IPS-NIHi7 (cell line): ENCODE measurements around the gene VPS51.
A peak's percentile ranks its signal among the peaks of the same experiment; 100 is the strongest.

ENCODE experiments used
- DNase-seq: peaks from one replicate; pipeline ENCODE4 v3.0.0; 2012; ENCODE audit warnings: mixed read lengths; ENCODE audit errors: extremely low spot score

Gene VPS51

DNA sequence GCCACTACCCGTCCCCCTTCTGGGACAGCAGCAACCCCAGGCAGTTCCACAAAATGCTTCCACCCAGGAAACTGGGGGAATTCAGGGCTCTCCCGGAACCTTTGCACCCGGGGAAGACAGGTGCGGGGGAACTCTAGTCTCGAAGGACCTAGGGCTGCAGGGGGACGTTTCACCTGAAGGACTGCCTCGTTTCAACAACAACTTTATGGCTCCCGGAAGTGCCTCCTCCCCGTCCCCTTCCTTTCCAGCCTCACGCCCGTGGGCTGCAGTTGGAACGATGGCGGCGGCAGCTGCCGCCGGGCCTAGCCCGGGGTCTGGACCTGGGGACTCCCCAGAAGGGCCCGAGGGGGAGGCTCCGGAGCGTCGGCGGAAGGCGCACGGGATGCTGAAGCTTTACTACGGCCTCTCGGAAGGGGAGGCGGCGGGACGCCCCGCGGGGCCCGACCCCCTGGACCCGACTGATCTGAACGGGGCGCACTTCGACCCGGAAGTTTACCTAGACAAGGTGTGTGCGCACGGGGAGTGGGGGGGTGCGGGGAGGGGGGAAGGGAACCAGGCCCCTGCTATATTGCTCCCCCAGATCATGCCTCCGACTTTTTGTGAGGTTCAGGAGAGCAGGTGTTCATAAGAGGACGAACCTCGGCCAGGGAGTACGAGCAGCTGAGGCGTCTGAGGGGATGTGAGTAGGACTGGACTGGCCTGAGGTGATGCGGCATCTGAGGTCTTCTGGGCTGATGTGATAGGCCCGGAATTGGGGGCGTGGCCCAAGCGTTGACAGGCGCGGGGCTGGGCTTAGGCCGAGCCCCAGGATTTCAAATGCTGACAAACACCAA, at the start of gene VPS51:
TSS of gene VPS51 (plus strand) at position 241 of the 833 bp plus-strand sequence. CDS start at position 278, 37 bp downstream.
- peak; percentile 94 for DNase-seq

DNA sequence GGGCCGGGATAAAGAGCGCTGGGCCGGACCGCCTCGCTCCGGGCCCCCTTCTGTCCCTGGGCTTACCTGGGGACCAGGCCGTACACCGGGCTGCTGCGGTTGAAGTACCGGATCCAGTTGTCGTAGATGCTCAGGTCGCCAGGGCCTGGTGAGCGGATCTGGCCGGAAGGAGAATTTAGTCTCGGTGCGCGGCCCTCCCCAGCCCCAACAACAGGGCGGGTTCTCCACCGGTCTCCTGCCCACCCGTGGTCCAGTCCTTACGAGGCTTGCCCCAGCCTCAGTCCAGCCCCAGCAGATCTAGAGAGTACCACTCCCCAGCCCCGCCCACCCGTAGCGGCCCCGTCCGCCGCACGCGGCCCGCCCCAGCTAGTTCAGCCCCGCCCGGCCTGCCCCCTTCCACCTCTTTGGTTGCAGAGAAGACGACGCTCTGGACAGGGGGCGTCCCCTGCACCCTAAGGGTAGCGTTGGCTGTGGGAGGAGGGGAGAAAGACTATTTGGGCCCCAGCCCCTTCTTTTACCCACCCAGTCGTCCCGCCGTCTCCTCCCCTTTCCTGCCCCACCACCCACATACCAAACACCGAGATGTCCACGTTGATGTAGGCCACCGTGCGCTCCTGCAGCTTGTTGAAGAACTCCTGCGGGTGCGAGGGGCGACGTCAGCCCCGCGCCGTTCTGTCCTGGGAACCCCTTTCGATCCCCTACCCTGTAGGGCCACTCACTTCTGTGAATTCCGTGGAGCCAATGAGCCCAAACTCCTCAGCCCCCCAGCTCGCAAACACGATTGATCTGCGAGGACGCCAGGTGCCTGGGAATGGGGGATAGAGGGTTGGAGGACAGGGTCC, 48.2 kb upstream of the VPS51 start:
- peak; percentile 54 for DNase-seq

DNA sequence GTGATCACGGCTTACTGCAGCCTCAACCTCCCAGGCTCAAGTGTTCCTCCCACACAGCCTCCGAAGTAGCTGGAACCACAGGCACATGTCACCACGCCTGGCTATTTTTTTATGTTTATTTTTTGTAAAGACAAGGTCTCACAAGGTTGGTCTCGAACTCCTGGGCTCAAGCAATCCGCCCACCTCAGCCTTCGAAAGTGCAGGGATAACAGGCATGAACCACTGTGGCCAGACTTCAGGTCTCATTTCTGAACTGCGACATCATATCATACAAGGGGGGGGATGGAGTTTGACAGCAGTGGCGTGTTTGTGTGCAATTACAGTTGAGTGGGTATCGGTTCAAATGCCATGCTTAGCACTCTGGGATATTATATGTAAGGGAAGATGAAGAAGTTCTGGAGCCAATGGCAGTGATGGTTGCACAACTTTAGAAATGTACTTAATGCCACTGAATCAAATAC, 44.6 kb upstream of the VPS51 start:
- DNase-seq = no peak

DNA sequence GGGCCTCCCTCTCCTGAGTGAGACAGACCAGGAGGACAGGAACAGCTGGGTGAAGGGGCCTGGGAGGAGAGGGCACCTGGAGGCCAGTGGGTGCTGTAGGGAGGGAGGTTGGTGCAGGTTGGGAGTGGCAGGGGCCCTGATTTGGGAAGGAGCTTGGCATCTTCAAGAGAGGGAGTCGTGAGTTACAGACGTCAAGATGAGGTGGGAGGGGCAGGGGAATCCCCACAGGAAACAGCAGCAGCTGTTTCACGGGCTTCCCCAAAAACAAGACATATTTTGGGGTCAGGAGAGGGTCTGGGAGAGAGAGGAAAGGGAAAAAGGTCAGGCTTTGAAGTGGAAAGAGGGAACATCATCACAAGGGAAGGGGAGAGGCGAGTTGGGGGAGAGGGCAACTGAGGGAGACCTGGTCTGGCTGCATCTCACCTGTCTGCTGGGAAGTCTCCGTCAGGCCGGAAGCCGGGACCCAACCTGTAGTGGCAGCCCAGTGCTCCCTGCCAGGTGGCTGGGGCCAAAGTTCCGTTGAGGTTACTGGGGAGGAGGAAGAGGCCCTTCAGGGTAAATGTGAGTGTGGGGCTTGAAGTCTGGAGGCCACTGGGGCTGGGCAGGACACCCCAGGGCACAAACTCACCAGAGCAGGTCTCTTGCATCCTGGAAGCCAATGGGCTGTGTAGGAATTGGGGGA, 42.0 kb upstream of the VPS51 start:
- DNase-seq = no peak

DNA sequence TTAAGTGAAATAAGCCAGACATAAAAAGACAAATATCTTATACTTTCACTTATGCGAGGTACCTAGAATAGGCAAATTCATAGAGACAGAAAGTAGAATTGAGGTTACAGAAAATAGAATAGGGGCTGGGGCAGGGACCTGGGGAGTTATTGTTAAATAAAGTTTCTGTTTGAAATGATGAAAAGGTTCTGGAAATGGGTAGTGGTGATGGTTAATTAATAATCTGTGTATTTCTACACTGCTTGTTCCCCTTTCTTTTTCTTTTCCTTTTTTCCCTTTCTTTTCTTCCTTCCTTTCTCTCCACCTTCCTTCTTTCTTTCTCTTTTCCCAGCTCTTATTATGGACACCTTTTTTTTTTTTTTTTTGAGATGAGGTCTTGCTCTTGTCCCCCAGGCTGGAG, 40.5 kb upstream of the VPS51 start:
- no peak for DNase-seq

DNA sequence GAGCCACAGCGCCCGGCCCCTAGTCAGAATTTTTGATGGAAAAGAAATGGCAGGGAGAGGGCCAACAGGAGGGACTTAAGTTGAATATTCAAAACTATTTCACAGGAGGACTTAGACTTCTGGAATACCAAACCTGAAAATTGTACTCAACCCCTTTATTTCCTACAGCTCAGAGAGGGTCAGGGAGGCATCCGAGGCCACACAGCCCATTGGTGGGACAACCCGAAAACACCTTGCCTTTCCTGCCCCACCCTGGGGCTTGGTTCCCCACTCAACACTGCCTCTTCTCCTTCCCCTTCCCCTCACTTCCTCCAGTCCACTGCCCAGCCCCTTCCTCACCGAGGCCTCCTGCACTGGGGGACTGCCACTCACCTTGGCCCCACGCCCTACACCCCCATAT, 39.0 kb upstream of the VPS51 start:
- DNase-seq = no peak

DNA sequence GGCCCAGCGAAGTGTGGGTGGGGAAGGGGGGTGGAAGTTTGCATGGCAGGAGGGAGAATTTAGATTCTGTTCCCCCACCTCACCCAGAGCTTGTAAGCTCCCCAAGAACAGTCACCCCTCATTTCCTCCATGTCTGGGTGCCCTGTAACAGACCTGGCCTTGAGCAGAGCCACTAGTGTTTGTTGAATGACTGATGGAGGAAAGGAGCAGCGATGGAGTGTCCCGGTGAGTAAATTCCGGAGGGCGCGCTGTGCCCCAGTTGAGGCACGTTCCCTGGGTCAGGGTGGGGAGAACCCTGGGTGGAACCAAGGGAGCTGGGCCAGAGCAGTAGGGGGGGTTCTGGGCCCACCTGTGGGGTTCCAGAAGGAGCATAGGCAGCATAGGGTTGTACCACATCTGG, 38.5 kb upstream of the VPS51 start:
- no peak for DNase-seq

DNA sequence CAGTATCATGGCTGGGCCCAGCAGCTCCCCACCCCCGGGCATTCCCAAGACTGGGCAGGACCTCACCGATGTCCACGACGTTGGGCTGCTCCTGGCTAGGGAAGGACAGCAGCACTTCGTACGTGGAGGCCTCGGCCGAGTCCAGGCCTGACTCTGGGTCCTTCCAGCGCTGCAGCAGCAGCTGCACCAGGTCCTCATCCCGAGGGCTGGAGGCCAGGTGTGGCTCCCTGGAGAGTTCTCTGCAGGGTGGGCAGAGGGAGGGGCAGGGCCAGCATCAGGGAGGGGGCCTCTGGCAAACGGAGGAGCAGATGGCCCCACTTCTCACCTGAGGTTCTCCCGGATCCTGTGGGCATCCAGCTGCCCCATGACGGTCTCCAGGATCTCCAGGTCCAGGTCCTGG, 38.0 kb upstream of the VPS51 start:
- DNase-seq = no peak

DNA sequence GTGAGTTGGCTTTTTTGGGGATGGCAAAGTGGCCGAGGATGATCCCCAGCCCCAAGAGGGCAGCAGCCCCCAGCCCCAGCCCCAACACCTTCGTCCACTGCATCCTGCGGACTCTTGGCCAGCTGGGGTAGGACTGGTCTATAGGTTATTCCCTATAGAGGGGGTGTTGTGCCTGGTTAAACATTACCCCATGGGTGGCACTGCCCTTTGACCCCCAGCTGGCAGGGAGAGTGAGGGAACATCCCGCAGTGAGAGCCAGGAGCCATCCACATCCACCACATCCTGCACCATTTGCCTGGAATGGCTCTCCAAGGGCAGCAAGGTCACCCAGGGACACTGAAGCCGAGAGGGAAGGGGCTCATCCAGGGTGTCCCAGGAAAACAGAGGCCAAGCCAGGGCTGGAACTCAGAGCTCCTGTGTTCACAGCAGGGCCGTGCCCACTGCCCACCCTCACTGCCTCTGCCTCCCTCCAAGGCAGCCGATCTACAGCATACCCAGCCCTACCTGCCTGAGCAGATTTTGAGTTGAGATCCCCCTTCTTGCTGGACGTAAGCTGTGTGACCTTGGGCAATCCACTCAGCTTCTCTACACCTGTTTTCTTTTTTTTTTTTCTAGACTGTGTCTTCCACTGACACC, 37.5 kb upstream of the VPS51 start, which contains the start of gene NAALADL1:
TSS of gene NAALADL1 (minus strand) at position 135 of the 636 bp plus-strand sequence. CDS start at position 103, 32 bp downstream.
- no peak for DNase-seq

DNA sequence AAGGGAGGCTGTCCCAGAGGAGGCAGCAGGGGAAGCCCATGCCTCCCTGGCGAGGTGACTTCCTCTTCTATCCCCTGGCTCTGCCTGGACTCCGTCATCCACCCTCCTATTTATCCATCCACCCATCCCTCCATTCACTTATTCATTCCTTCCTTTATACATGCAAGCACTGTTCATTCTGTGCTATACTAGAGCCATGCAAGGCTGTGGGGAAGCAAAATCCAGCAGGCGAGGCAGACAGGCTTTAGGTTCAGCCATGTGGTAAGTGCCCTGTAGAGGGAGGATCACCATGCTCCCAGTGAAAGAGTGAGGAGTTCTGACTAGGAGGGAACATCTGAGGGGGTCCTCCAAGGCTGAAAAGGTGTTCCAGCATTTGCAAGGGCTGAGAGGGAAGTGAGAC, 36.5 kb upstream of the VPS51 start:
- no peak for DNase-seq

DNA sequence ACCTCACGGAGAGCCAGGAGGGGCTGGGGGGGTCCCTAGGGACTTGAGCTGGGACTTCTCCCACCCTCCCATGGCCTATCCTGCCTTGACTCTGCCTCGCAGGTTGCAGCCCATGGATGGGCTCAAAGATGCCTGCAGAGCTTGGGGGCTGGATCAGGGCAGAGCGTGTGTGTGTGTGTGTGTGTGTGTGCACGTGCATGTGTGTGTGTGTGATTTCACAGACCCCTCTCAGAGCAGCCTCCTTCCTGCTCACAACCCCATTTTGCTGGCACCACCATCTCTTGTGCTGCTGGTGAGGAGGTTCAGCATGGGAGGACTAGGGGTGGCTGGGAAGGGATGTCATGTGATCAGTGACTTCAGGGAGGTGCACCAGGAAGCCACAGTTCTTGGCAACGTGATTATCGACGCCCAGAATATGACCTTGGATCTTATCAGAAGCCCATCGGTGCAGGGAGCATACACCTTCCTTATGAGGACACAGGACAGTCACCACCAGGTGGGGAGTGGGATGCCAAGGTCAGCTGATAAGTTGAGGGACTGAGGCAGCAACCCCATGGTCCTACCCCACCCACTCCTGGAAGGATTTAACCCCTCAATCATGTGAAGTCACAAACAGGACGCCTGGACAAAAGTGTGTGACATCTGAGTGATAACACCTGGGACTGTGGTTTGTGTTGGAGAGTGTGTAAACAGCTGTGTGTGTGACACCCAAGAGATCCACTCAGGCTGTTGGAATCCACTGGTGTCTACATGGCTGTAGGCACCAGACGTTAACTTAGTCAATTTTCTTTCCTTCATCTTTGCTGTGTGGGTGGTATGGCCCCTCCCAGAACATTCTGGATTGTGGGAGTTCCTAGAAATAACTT, 35.8 kb upstream of the VPS51 start:
- DNase-seq = no peak

DNA sequence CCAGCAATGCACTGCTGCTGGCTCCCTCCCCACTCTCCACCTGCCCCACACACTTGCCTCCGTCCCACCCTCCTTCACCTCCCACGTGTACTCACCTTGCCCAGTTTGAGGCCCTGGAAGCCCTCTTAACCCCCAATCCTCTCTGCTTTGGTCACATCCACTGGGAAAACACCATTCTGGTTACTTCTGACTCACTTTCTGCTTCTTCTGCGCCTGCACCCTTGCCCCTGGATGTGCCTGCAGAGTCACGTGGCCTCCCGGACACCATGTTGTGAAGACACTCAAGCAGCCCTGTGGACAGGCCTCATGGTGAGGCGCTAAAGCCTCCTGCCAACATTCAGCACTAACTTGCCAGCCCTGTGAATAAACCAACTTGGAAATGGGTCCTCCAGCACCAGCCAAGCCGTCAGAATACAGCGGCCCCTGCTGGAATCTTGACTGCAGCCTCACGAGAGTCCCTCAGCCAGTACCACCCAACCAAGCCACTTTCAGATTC, 35.1 kb upstream of the VPS51 start:
- peak; percentile 83 for DNase-seq

DNA sequence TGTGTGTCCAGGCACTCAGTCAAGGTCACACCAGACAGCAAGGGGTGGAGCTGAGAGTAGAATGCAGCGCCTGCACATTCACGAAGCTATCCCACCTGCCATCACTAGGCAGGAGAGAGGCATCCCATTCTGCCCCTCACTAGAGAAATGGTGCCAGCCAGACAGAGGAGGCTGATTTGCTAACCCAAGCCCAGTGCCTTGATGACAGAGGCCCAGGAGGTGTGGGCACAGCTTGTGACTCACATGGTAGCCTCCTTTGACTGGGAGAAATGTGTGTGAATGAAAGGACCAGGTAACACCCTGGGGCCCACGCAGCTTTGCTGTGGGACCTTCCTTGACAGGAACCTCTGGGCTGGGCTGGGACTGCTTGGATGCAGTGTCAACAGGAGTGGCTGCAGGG, 32.5 kb upstream of the VPS51 start:
- DNase-seq = no peak

DNA sequence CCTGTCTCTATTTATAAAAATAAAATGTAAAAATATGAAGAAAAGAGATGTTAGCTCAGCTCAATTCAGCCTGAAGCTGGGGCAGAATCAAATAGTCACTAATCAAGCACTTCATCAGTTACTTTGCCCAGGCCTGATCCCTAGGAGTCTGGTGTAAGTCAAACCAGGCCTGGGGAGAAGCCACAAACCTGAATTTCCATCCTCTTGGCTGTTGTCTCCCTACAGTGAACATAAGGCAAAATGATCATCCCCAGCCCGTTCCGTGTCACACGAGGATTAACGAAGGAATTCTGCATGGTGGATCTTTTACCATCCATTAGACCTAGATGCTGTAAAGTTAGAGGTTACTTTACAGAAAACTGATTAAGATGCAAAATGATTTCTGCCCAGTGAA, 31.2 kb upstream of the VPS51 start:
- DNase-seq = no peak

DNA sequence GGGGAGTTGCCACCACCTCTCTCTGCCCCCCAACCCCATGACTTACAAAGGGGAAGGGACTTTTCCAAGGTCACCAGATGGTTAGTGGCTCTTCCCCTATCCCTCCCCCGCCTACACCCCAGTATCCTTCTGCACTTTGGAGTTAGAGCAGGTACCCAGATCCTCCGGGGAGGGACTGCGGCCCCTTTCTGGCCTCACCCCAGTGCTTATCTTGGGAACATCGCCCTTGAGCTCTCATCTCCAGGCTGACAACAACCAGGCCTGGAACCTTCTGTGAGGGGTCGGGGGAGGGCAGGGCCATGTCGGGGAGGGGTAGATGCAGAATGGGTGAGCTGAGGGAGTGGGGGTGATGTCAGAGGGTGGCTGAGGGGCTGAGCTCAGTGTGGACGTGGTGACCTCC, 30.2 kb upstream of the VPS51 start:
- DNase-seq = no peak

DNA sequence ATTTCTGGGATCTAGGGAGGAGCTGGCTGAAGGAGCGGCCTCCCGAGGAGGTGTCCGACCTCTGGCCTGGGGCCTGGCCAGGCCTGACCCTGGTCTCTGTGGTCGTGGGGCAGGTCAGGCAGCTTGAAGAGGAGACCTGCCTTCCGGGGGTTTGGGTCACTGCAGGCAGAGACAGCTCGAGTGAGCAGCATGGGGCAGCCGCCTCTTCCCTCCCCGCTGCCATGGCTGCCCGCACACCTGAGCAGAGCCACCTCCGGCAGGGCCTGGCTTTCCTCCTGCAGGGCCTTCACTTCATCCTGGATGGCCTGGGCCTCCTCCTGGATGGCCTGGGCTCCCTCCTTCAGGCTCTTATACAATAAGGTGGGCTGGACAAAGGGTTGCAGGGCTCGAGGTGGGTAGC, 29.7 kb upstream of the VPS51 start:
- DNase-seq = no peak

DNA sequence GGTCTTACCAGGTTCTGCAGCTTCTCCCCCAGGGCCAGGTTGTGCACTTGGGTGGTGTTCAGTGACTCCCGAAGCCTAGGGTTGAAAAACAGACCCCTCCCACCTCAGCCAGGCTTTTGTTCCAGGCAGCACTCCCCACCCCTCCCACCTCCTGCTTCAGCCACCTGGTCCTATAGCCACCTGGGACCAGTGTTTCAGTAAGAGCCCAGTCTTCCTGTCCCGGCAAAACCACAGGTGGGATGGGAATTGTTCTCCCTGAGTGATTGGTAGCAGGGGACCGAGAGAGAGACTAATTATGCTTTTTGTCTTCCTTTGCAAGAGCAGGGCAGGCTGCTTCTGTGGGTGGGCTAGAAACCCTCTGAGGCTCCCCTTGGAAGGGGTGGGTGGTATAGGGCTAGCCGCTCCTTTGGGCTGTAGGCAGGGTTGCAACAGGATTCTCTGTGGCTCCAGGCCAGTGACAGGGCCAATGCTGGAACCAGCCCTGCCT, 29.2 kb upstream of the VPS51 start:
- DNase-seq = peak; percentile 64

DNA sequence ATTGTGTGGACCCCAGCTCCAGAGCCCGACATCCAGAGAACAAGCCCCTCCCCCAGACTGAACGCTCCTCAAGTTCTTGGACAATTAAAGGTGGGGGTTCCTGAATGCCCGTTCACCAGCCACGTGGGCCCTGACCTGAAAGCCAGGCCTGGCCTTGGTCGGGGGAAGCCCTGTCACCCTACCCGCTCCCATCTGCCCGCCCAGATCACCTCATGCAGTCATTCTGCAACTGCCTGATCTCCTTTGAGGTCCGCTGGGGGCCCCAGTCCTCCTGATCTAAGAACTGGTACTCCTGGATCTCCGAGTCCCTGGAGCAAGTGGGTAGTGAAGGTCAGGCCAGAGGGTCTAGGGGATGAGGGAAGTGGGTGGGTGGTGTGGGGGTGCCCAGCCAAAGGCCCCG, 28.6 kb upstream of the VPS51 start:
- DNase-seq = no peak

DNA sequence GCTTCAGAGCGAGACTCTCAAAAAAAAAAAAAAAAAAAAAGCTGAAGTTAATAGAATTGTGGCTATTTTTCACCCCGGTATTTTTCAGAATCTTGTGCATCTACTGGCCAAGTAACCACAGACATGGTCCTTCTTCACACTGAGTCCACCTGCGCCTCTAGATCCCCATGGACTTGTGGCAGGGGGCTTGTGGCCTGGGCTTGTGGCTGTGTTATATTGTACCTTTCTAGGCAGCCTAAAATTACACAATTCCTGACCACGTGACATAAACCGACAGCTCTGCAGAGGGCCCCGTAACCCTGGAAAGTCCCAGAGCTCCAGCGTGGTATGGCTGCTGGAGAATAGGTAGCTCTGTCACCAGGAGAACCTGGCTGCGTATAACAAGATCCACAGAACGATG, 26.8 kb upstream of the VPS51 start:
- no peak for DNase-seq

DNA sequence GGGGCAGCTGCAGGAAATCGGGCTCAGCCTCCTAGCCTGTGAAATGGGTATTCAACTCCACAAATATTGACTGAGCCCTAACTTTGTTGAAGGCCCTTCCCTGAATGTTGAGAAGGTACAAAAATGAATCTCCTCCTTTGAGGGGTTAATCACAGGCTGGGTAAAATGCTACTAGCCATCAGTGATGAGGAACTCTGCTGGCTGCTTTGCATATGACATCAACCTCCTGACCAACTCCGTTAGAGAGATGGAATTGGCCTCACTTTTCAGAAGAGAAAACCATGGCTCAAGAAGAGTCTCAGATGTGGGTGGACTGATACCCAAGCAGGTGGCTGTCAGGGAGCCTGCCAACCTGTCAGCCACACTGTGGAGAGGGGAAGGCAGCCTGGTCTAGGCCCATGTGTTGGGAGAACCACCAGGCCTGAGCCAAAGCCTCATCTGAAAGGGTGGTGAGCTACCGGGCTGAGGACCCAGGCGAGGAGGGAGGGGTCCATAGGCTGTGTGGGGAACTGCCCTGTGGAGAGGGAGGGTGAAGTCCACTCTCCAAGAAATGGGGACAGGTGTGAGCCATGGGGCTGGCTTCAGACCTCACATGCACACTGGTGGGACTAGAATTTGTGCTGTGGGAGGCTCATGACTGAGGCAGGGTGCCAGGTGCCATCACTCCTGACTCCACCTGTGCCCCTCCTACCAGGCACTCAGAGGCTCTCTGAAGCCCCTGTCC, 23.9 kb upstream of the VPS51 start:
- DNase-seq = no peak
